ENCODE measurements around the gene PTS. TPM values are rescaled to one million over a fixed set of nuclear protein-coding genes. Genes with fewer than 3 reads are reported as not detected.
A peak's percentile ranks its signal among the peaks of the same experiment; 100 is the strongest.

The PTS gene
- polyA plus RNA-seq, 10 donors: 17.3 to 27.8 (median 20.9) TPM

DNA sequence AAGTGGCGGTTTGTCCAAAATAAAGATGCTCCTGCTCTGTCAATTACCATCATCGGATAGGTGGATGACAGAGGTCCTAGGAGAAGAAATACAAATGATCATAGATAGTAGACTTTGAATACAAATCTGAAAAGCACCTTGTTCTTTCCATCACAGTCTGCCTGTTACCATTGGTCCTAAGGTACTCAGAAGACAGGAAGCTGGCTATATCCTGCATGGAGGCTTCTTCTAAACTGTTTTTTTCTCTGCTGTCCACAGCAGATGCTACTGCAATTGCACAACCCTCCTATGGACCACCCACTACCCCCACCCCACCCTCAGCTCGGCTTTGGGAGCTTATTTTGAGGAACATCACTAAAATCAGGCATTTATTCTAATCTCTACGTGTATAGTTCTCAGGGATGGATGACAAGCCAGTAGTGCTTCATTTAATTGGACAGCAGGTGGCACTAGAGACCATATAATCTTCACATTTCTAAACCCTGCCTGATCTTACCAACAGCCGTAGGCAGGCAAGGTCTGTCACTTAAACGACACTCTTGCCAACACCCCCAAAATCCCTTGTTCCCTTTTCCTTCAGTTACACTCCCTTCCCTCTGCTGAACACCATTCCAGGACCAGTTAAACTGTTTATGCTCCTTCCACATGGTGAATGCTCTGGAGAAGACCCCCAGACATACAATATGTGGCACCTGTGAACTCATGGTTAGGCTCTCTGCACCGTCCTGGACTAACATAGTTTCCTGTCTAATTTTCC, 6.6 kb upstream of the PTS start:
- DNase-seq: peak; percentile 73 to 85 (median 78)

DNA sequence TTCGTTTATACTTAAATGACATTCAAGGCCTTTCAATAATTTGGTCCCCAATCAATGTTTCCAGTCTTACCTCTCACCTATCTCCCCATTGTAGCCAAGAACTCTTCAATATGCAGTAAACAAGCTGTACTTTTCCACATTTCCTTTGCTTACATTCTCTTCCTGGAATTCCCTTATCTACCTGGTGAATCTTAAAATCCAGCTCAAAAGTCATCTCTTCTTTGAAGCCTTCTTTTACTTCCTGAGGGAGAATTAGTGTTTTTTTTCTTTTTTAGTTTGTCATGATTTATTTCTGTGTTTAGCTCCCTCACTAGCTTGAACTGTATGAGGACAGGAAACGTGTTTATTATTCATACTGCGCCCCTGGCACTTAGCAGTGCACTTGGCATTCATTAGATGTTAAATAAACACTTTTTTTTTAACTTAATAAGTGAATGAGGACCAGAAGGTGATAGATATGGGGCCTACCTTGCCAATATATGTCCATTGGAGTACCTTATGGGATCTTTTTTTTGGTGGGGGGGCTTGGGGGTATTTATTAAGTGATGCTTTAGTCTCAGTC, 4.9 kb upstream of the PTS start:
- DNase-seq: no peak

DNA sequence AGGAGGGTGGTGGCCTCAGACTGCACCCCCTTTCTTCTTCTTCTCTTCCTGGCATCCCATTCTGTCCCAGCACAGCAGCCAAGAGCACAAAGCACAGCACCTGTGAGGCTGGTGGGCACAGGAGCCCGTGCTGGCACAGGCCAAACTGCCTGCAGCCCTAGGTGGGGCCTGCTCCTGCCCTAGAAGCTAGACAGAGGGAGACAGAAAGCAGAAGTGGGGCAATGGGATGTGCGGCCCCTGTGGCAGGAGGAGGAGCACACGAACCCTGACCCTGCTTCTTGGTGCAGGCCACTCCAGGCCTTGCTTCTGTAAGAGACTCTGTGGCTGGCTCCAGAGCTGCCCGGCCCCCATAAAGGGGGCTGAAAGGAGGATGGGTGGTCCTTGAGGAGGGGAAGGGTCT, 3.9 kb upstream of the PTS start:
- no peak for DNase-seq

DNA sequence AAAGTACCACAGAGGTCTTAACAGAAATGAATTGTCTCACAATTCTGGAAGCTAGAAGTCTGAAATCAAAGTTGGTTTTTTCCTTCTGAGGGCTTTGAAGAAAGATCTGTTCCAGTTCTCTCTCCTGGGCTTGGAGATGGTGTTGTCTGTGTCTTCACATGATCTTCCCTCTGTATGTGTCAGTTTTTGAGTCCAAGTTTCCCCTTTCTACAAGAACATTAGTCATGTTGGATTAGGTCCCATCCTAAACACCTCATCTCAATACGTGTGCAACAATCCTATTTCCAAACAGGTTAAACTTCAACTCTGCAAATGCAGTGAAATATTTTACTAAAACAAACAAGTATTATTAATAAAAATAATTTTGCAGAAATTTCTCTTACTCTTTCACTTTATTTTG, 3.1 kb upstream of the PTS start:
- DNase-seq: no peak

DNA sequence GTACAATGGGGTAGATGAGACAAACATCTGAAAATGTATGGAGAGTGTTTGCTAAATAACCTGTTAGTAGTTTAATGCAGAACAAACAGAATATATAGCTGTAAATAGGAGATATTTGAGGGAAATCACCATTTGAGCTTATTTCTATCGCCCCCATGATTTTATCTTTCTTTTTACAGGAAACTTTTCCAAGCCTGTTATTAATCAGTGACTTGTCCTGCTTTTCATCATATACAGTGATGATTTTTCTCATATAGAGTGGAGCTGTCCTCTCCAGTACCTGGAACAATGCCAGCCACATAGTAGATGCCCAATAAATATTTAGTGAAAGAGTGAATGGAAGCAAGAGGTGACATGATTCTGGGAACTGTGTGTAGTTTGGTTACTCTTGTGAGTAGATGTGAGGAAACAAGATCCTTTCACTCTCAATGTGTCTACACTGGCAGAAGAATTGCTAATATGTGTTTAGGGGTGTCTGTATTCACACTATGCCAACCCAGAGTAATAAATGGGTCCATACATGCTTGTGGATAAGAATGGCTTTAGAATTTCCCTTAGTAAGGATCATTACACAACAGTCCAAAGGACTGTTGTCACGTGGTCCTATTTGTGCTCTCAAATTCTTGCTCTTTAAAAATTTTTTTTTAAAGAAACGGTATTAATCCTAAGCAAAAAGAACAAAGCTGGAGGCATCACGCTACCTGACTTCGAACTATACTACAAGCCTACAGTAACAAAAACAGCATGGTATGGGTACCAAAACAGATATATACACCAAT, 2.3 kb upstream of the PTS start:
- DNase-seq: no peak

DNA sequence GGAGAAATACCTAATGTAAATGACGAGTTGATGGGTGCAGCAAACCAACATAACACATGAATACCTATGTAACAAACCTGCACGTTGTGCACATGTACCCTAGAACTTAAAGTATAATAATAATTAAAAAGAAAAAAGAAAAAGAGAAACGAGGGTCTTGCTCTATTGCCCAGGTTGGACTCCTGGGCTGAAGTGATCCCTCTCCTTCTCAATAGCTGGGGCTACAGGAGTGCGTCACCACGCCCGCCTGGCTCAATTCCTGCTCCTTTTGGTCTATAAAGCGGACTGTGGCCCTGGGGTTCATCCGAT, 521 bp upstream of the PTS start:
- no peak for DNase-seq

DNA sequence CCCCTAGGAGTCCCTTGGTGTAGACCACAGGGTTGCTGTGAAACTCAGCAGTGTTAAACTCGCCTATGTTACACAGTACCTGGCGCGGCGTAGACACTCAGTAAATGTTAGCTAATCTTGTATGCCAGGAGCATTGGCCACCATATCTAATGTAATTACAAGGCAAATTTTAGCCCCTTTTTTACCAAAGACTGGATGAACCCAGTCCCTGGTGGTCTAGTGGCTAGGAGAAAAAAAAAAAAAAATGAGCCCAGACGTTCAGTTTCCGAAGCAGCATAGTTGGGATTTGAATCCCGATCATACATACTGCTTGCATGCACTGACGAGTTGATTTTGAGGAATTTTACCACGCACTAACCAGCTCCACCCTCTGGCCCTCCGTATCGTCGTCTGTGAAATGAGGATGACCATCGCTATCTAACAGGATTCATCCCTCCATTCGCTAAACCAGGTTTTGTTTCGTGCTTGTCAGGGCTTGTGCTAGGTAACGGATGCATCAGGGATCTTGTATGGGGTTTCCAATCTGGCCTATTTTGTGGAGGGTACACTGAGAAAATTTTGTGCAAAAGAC, 688 bp downstream of the PTS start:
- DNase-seq: peak in 1 of 3 donors; percentile 40

DNA sequence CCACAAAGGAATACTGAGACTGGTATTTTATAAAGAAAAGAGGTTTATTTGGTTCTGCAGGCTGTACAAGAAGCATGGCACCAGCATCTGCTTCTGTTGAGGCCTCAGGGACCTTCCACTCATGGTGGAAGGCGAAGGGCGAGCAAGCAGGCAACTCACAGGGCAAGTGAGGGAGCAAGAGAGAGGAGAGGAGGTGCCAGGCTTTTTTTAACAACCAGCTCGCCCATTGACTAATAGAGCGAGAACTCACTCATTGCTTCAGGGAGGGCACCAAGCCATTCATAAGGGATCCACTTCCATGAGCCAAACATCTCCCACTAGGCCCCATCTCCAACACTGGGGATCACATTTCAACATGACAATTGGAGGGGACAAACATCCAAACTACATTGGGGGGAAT, 1.2 kb downstream of the PTS start:
- DNase-seq: no peak

DNA sequence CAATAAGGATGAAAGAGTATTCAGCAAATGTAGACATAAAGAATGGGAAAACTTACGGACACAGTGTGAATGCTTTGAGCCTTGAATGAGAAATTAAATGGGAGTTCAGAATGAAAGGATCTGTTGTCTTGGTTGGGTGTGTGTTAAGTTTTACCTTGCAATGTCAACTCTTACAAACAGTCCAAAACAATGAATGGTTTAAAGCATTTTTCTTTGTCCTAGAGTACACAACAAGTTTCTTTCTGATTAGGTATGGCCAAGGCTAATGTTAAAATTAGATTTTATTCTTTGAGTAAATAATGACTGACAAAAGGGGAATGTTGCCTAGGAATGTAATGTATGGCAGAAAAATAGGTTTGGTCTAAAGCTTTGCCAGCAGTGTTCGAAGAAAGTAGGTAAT, 2.5 kb downstream of the PTS start:
- DNase-seq: no peak

DNA sequence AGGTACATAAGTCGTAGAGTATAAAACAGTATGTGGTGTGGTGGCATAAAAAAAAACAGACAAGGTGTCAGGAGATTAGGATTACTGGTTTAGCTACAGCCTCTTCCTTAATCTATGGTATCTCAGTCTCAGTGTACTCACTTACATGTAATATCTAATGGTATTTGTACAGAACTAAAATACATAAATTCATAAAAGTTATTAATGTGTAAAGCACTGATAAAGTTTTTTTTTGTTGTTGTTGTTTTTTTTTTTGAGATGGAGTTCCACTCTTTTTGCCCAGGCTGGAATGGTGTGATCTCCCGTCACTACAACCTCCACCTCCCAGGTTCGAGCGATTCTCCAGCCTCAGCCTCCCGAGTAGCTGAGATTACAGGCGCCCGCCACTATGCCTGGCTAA, 2.9 kb downstream of the PTS start:
- no peak for DNase-seq

DNA sequence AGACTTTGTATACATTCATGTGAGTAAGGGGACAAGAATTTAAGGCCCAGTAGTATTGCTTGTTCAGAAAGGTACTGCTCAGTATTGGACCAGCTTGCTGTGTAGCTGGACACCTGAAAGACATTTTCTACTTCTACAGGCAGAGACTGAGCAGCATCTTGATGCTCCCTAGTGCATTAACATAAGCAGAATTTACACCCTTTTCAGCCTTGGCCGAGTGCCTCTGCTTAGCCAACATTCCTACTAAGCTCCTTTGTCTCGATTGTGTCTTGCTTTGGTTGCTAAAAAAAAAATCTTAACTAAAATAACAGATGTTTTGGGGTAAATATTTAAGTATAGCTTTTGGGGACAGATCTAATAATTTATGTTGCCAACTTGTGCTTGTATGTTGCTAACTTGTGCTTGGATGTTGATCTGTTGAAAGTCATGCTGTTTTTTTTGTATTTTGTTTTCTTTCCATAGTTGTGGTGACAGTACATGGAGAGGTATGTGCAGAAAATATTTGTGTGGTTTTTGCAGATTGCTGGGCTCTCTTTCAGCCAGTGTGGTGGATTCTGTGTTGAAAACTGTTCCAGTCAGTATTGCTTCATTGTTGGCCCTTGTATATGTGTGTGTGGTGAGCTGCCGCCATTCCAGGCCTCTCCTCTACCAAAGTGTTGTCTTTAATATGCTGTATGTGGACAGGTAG, 3.7 kb downstream of the PTS start:
- peak in 1 of 3 donors; percentile 38 for DNase-seq

DNA sequence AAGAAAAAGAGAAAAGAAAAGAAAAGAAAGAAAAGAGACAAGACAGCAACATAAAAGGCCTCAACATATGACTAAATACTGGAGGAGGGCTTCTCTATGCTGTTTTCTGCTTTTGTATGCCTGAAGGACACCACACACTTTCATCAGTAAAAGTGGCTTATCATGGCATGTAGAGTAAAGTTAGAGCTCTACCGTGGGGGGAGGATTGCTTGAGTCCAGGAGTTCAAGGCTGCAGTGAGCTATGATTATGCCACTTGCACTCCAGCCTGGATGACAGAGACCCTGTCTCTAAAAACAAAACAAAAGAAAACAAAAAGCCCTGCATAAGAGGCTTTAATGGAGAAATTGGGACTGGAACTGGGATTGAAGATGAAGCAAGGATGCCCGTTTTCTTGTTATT, 5.7 kb downstream of the PTS start:
- DNase-seq: no peak

DNA sequence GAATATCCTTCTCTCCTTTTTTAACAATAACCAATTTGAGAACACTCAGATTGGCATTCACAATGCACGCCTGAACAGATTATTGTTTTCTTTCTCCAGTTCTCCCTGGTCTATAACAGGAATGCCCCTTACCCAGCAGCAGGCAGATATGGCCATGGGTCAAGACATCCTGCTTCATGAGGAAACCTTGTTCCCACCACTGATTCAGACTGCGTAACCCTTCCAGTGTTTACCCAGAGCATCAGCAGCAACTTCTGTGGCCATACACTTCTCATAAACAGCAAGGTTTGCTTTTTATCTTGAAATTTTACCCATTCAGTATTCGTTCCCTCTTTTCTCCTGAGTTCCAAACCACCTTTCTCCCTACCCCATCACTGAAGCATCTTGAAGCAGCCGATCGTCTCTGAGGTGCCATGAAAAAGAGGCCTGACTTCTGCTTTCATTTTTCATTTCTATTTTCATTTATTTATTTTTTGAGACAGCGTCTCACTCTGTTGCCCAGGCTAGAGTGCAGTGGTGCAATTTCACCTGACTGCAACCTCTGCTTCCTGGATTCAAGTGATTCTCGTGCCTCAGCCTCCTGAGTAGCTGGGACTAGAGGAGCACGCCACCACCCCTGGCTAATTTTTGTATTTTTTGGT, 9.6 kb downstream of the PTS start:
- no peak for DNase-seq

DNA sequence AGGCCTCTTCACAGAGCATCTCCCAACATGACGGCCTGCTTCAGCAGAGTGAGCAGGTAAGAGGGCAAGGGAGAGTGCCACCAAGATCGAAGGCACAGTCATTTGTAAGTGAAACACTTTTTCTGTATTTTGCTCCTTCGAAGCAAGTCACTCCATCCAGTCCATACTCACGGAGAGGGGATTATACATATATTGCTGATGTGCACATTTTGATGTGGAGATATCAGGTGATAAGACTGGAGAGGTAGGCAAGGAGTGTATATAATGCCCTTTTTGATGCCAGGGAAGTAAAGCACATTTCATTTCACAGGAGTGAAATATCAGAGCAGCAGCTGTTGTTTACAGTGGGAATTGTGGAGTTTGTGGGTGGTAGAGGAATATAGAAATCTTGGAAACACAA, 11.2 kb downstream of the PTS start:
- DNase-seq: no peak

DNA sequence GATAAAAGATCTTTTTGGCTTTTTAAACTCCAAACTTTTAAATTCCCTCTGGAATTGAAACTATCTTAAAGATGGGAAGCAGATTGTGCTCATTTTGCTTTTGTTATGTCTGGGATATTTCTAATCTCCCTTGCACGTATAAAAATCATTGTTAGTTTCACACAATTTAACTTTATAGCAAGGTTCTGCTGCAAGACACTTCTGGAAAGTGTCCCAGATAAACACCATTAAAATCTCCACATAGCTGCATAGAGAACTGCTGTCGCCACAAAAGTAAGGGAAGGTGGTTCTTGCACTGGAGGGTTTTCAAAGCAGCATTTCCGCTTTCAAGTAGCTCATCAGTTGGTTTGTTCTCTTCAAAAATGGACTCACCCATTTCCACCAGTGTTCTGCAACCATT, 11.8 kb downstream of the PTS start:
- no peak for DNase-seq

DNA sequence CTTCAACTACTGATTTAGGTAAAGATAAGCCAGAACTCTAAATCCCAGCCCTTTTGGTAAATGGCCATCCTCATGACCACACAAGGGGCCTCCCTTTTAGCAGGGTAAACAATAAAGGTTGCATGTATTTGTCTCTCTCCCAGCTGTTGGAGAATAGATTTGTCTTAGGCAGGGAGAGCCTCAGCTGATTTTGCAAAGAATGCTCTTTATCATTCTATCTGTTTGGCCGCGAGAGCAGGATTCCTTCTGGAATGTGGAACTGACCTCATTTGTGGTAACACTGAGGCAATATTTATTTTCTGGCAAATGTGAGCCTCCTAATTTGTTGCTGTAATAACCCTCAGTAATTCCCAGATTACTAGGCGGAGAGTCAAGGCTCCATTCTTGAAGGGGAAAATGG, 15.3 kb downstream of the PTS start:
- no peak for DNase-seq

DNA sequence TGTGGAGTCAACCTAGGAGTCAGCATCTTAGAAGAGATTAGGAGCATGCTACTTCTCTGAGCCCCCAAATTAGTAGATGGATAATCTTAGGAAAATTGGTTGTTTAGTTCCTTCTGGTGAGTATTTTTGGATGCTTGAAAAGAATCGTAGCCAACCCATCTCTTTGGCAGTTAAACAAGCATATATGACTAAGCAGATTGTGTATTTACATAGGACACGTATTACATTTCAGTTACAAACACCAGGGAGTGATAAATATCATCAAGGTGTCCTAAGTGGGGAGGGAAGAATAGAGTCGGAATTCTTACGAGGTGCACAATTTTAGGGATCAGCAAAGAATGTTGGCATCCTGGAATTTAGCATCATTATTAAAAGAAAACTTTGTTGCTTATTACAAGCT, 21.0 kb downstream of the PTS start:
- DNase-seq: no peak

DNA sequence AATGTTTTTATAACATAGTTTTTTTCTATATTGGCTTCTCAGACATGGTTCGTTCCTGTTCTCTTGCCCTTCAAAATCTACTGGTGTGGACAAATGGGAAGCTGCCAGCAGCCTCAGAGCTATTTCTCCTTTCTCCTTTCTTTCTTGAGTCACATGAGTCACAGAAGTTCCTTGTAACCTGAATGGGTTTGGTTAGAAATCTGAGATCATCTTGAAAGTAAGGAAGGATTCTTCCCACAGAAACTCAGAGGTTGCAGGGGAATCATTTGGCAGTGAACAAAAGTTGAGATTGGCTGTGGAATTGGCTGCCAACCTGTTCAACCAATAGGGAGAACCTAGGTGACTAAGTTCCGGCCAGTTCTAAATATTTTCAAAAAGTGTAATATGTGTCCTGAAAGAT, 22.0 kb downstream of the PTS start:
- no peak for DNase-seq

DNA sequence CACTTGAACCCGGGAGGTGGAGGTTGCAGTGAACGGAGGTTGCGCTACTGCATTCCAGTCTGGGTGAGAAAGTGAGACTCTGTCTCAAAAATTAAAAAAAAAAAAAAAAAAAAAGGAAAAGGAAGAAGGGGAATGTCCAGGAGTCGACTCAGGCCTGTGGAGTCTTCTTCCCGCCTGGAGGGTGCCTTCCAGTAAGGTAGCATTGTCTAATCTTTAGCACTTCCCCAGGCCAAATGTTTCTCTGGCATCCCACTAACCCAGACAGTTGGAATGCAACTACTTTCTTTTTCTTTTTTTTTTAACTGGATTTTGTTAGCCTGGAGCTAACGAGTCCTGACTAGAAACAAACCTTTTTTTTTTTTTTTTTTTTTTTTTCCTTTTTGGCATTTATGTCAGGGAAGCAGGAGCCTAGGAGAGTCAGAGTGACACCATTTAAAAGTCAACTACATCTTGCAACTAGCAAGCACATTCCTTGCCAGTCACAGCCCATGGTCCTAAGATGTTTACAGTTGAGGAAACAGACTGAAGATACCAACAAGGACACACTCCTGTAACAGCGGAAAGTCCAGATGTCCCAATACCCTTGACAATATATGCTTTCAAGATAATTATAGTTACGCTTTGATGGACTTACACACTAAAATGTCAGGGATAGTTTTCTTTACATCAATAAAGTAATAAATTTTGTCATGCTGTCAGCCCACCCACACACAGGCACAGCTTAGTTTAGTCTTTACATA, 23.8 kb downstream of the PTS start:
- no peak for DNase-seq

DNA sequence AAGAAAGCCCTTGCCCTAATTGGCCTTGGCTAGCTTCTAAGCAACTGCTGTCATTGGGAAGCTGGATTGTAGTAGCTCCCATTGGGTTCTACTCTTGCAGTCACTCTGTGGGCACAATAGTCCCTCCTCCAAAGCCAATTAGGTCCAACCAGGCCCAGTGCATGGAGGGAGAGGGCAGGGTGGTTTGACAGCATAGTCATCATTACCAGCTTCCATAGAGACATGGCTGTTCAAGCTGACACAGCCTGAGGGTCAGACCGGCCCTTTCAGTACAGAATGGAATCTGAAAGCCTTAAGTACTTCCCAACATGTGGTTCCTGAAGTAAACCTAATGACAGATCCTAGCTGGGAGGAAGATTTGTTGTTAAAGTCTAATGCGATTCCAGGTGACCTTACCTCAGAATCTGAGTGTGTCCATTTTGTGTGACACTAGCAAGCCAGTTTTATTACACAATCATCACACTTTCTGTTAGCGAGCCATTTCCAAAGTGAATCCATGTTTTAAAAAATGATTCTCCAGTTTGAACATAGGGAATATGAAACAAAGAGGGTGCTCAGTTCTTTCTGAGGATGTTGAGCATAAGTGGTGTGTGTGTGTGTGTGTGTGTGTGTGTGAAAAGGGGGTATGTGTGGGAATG, 27.5 kb downstream of the PTS start:
- no peak for DNase-seq
